Fibroblast of skin of right biceps (primary cell): ENCODE measurements around the gene MEFV.
A peak's percentile ranks its signal among the peaks of the same experiment; 100 is the strongest.
"Not testable (repeated sequence)": the region's sequence is repeated elsewhere in the genome, so short reads cannot be mapped to it uniquely, and the experiment has no call there.

Experiments
- DNase-seq: peaks from one replicate; pipeline ENCODE4 v3.0.0-alpha.2; 2013

The MEFV gene

GRCh38 chr16:3256146-3256865 is at the start of gene MEFV:
Gene MEFV (minus strand): TSS chr16:3256633. CDS start chr16:3256587, 46 bp downstream.
- DNase-seq, result no peak

GRCh38 chr16:3306078-3306477 is 49.6 kb upstream of the MEFV start:
- no peak for DNase-seq

GRCh38 chr16:3305109-3306068 is 49.0 kb upstream of the MEFV start, which contains the start of the genes TIGD7 and ZNF75A:
Gene TIGD7 (minus strand): TSS chr16:3305430. CDS start chr16:3300614, 4,816 bp downstream.
Gene ZNF75A (plus strand): TSS chr16:3305497. CDS start chr16:3308429, 2,932 bp downstream.
- DNase-seq, result peak; percentile 93

GRCh38 chr16:3304370-3304769 is 47.9 kb upstream of the MEFV start:
- DNase-seq, result peak; percentile 14

- no peak for DNase-seq
These were observed 39.4 kb upstream of the MEFV start for GRCh38 chr16:3295783-3296182.

GRCh38 chr16:3295209-3295608 is 38.8 kb upstream of the MEFV start:
- DNase-seq, result no peak

- peak; percentile 31 for DNase-seq
These were observed 36.2 kb upstream of the MEFV start for GRCh38 chr16:3292604-3293003.

- DNase-seq, result no peak
These were observed 33.7 kb upstream of the MEFV start for GRCh38 chr16:3289998-3290673.

GRCh38 chr16:3285131-3285530 is 28.7 kb upstream of the MEFV start:
- no peak for DNase-seq

GRCh38 chr16:3283543-3284447 is 27.4 kb upstream of the MEFV start:
- no peak for DNase-seq

GRCh38 chr16:3282730-3283542 is 26.5 kb upstream of the MEFV start, which contains the start of gene ZNF263:
Gene ZNF263 (plus strand): TSS chr16:3283491. CDS start chr16:3283819, 328 bp downstream.
- DNase-seq, result peak; percentile 99

- DNase-seq, result peak; percentile 76
These were observed 25.8 kb upstream of the MEFV start for GRCh38 chr16:3282103-3282729.

- no peak for DNase-seq
These were observed 24.9 kb upstream of the MEFV start for GRCh38 chr16:3281222-3281820.

GRCh38 chr16:3276679-3277078 is 20.2 kb upstream of the MEFV start:
- DNase-seq, result no peak

GRCh38 chr16:3274947-3275346 is 18.5 kb upstream of the MEFV start:
- no peak for DNase-seq

- no peak for DNase-seq
These were observed 18.1 kb upstream of the MEFV start for GRCh38 chr16:3274490-3274889.

- not testable (repeated sequence) for DNase-seq
These were observed 14.8 kb upstream of the MEFV start for GRCh38 chr16:3271281-3271680.

- DNase-seq, result not testable (repeated sequence)
These were observed 14.3 kb upstream of the MEFV start for GRCh38 chr16:3270718-3271117.

- DNase-seq, result no peak
These were observed 11.9 kb upstream of the MEFV start for GRCh38 chr16:3268294-3268693.
